Adrenal gland (tissue), 12 donors: ENCODE data around the gene KSR2. TPM values are rescaled to one million over a fixed set of nuclear protein-coding genes. Genes with fewer than 3 reads are reported as not detected.

Experiments
- DNase-seq, 7 donors: peaks; one replicate each; pipeline ENCODE4 v3.0.0-alpha.2; 2019 to 2020
- H3K27ac ChIP-seq, 5 donors: fragments of 200-600 bp; sonication (generic) in 4 of 5; 1 replicate in 3 of 5; 2 replicates in 2 of 5; pipeline versions ENCODE4 v1.5.1 to v1.8.0; 2016 to 2020; ENCODE audit warnings: mild to moderate bottlenecking in 1 of 5
- H3K27me3 ChIP-seq: fragments of 200-600 bp; 2 replicates; pipeline ENCODE4 v1.8.0; 2021
- H3K36me3 ChIP-seq, 2 donors: fragments of 200-600 bp; replicated peaks in 1 of 2; 1 replicate in 1 of 2; 2 replicates in 1 of 2; pipeline versions ENCODE4 v1.5.1 to v1.8.0; 2018 to 2022
- H3K4me1 ChIP-seq, 2 donors: fragments of 200-600 bp; replicated peaks in 1 of 2; 1 replicate in 1 of 2; 2 replicates in 1 of 2; pipeline versions ENCODE4 v1.5.1 to v1.8.0; 2018 to 2021
- H3K4me3 ChIP-seq, 4 donors: fragments of 200-600 bp; sonication (generic) in 3 of 4; one replicate each; pipeline ENCODE4 v1.5.1; 2016 to 2018
- H3K9me3 ChIP-seq, 3 donors: fragments of 200-600 bp; sonication (generic) in 1 of 3; replicated peaks in 1 of 3; 1 replicate in 2 of 3; 2 replicates in 1 of 3; pipeline versions ENCODE4 v1.5.1 to v1.8.0; 2016 to 2021
- POLR2A ChIP-seq, 2 donors: fragments of 450-650 bp; IDR thresholded peaks; one replicate each; pipeline ENCODE4 v1.6.1; 2017; ENCODE audit warnings: antibody characterized with exemption in 2 of 2, mild to moderate bottlenecking in 2 of 2, moderate library complexity in 1 of 2
- WGBS, 4 donors: extraction: QIAGEN DNeasy Blood & Tissue Kit in 2 of 4; methylation state at CpG; one replicate each; pipeline versions ENCODE4 v1.1.5 to v1.1.7; 2013 to 2017; 5-methylcytosine and 5-hydroxymethylcytosine counted together
- intact Hi-C, 2 donors: fragments of 100-400 bp; cut with DNase I; formaldehyde crosslinking; loops; one replicate each; pipeline versions ENCODE4 v1.14.1 to v1.15.0; 2022 to 2023
- polyA plus RNA-seq, 3 donors: library from polyadenylated mRNA; stranded (reverse); fragments of 200-250 nt in 2 of 3; fragments of 350-450 nt in 1 of 3; fragmentation: Illumina TruSeq in 1 of 3; extraction: RNeasy Lipid Tissue Mini Kit (QIAGEN cat#74804) in 1 of 3; gene quantifications; one replicate each; pipeline ENCODE4 v1.2.3, GENCODE V29; 2013 to 2014
- total RNA-seq, 9 donors: library from RNA; depleted of rRNA in 4 of 9; stranded (reverse); fragments of >200 nt in 4 of 9; fragments of 120-200 nt in 1 of 9; fragmentation: NEBNext Ultra II Directional in 1 of 9; extraction: Animal tissue kit (Norgen Biotek cat#: 25700) in 1 of 9; gene quantifications; one replicate each; pipeline versions ENCODE4 v1.1.0 to v1.2.4, GENCODE V29; 2013 to 2023
- TF ChIP-seq, protein P1 (sequence below), 6 experiments: fragments of 450-650 bp in 4 of 6; fragments of 200-600 bp in 2 of 6; sonication (generic) in 1 of 6; IDR thresholded peaks; 1 replicate in 5 of 6; 2 replicates in 1 of 6; pipeline versions ENCODE4 v1.5.1 to v1.8.0; 2016 to 2021; ENCODE audit warnings: antibody characterized with exemption in 6 of 6, mild to moderate bottlenecking in 2 of 6, moderate library complexity in 1 of 6
- donor health status: healthy with polysubstance abuse.
- donor health status: Bipolar disorder and iron deficiency.
- donor health status: DM: yes; HTN: yes; CAD: no.
- donor health status: DM: no; HTN: no; CAD: no.
- donor health status: DM: no; HTN: no; CAD: no.
- donor health status: DM: yes; HTN: yes; CAD: no.

Gene KSR2
- total and polyA plus RNA-seq, 12 donors, result 0.03 to 2.7 (median 0.84) TPM; not detected in 3

DNA sequence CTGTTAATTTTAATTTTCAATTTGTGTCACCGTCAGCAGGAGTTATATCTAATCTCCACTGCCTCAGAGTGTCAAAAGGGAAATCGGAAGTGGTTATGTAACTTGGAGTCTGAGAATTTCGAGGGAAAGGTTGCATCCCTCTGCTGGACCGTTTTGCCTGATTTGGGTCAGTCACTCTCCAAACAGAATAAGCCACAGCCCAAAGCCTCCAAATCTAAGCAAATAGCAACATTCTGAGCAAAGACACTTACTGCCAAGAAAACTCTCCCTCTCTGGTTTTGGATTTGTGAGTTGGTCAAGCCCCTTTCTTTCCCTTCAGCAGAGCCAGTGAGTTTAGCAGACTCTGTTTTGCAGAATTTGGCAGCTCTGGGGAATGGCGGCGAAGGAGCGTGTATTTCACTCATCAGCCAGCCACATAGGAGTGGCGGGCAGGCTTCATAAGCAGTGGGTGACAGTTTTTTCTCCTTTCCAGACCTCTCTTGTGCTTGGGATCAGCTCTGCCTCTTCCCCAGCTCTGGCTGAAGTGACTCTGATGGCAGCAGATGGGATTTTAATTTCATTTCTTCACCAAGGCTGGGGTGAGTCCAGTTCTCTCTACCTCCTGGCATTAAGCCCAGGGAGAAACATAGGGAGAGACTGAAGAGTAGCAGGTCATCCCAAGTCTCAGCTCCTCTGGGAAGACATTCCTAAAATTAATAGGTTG is 388.6 kb downstream of the KSR2 start:
- Histone ChIP-seq H3K9me3 (no peaks in the 10 kb centered on the region), H3K27ac (no peak overlapping the region), H3K27me3 (peaks cover 8% of the 10 kb centered on the region), H3K36me3 (no peaks in the 10 kb centered on the region), H3K4me3 (no peak overlapping the region), H3K4me1 (no peaks in the 10 kb centered on the region)
- no peak for DNase-seq
- TF ChIP-seq POLR2A (IDR thresholded peaks at IDR 0.05), result no peak
- TF ChIP-seq, protein P1, sequence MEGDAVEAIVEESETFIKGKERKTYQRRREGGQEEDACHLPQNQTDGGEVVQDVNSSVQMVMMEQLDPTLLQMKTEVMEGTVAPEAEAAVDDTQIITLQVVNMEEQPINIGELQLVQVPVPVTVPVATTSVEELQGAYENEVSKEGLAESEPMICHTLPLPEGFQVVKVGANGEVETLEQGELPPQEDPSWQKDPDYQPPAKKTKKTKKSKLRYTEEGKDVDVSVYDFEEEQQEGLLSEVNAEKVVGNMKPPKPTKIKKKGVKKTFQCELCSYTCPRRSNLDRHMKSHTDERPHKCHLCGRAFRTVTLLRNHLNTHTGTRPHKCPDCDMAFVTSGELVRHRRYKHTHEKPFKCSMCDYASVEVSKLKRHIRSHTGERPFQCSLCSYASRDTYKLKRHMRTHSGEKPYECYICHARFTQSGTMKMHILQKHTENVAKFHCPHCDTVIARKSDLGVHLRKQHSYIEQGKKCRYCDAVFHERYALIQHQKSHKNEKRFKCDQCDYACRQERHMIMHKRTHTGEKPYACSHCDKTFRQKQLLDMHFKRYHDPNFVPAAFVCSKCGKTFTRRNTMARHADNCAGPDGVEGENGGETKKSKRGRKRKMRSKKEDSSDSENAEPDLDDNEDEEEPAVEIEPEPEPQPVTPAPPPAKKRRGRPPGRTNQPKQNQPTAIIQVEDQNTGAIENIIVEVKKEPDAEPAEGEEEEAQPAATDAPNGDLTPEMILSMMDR (IDR thresholded peaks at IDR 0.05), result no peak
- WGBS, 4 donors, result 64 to 70% (median 65%) methylated on average over 7 to 8 of the region's 8 CpGs
- intact Hi-C loops, result loop anchor here in 1 of 2 donors (10.0 kb wide), 1 partner anchor 365 kb away; no protein-coding TSS in a partner anchor

DNA sequence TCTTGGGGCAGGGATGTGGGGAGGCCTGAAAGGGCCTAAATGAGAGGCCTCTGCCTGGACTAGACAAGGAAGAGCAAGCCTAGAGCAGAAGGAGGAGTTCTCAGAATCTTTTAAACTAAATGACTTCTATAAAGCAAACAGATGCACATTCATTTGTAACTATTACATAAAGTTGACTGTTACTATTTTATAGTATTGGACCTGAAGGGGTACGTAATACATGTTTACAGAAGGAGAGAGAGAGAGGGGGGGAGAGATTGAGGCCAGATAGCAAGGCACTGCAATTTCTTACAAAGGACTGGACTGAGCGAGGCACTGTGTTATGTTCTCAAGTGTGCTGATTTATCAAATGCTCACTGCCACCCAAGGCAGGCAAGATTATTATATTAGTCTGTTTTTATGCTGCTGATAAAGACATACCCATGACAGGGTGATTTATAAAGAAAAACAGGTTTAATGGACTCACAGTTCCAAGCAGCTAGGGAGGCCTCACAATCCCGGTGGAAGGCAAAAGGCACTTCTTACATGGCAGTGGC is 391.6 kb downstream of the KSR2 start:
- Histone ChIP-seq H3K9me3 (no peaks in the 10 kb centered on the region), H3K36me3 (no peaks in the 10 kb centered on the region), H3K27ac (no peak overlapping the region), H3K4me1 (no peaks in the 10 kb centered on the region), H3K4me3 (no peak overlapping the region), H3K27me3 (peaks cover 3% of the 10 kb centered on the region)
- intact Hi-C loops, result no loop called here
- TF ChIP-seq, protein P1 (IDR thresholded peaks at IDR 0.05), result no peak
- 65 to 79% (median 77%) methylated on average over 3 of the region's 3 CpGs for WGBS, 4 donors
- DNase-seq, result no peak

GRCh38 chr12:117576053-117576452 is 392.7 kb downstream of the KSR2 start:
- Histone ChIP-seq H3K4me1 (no peaks in the 10 kb centered on the region), H3K27ac (no peak overlapping the region), H3K9me3 (no peaks in the 10 kb centered on the region), H3K27me3 (no peaks in the 10 kb centered on the region), H3K36me3 (no peaks in the 10 kb centered on the region), H3K4me3 (no peak overlapping the region)
- WGBS, 4 donors, result 77 to 87% (median 80%) methylated on average over 3 of the region's 3 CpGs
- TF ChIP-seq, protein P1 (IDR thresholded peaks at IDR 0.05), result no peak
- no peak for TF ChIP-seq POLR2A (IDR thresholded peaks at IDR 0.05)
- intact Hi-C loops, result no loop called here
- DNase-seq, result no peak

- Histone ChIP-seq H3K27ac (no peak overlapping the region), H3K36me3 (no peaks in the 10 kb centered on the region), H3K4me1 (no peaks in the 10 kb centered on the region), H3K27me3 (no peaks in the 10 kb centered on the region), H3K4me3 (no peak overlapping the region), H3K9me3 (no peaks in the 10 kb centered on the region)
- intact Hi-C loops, result no loop called here
- no peak for TF ChIP-seq POLR2A (IDR thresholded peaks at IDR 0.05)
- TF ChIP-seq, protein P1 (IDR thresholded peaks at IDR 0.05), result no peak
- DNase-seq, result no peak
- 77 to 88% (median 80%) methylated on average over 2 of the region's 2 CpGs for WGBS, 4 donors
Observed at GRCh38 chr12:117574655-117575054, 394.1 kb downstream of the KSR2 start.
